ENCODE measurements around the gene PPARG. TPM values are rescaled to one million over a fixed set of nuclear protein-coding genes. Genes with fewer than 3 reads are reported as not detected.

Gene PPARG
- total and polyA plus RNA-seq, 10 of the 15 experiments (the other 5 are each of a cell fraction or from before 2014, with no cell fraction given) = 0.06 to 0.86 (median 0.12) TPM; not detected in 5

DNA sequence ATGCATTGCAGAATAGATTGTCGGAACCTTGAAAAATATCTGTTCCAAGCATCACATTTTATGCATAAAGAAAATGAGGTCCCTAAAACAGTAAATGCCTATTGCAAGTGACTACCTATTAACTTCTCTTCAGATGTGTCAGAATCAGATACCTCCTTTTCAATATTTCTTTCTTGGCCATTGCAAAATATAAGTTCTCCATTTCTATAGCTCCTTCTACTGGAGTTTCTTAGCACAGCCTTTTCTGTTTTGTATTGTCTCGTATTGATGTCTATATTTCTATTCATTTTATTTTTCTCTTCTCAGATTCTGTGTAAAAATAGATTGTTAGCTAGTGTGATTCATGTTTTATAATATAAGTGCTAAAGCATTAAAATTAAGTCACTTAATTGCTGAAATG lies 63.4 kb downstream of the PPARG start:
- RAD21 ChIA-PET (ENCODE audit: unreplicated experiment) = interaction anchor here (1.2 to 2.1 kb wide), 2 partner anchors 214 to 217 kb away, joined by 3 to 6 read pairs; no protein-coding TSS in a partner anchor
- SMC1A ChIA-PET (ENCODE audit: uncharacterized antibody, unreplicated experiment) = interaction anchor here (0.9 to 2.0 kb wide), 6 partner anchors 17 to 220 kb away, joined by 3 to 5 read pairs (median 3); no protein-coding TSS in a partner anchor
- FAIRE-seq (no peak), ATAC-seq (no peak), DNase-seq (ENCODE audit: low read depth, low spot score) (no peak)
- Histone ChIP-seq H3K9me3 (replicated peaks; ENCODE audit: control insufficient read depth, insufficient read depth, low read length) (no peaks in the 10 kb centered on the region), H2AFZ (ENCODE audit: control insufficient read depth, low read depth, low read length) (no peak overlapping the region), H3K27me3 (replicated peaks in 1 of 2; ENCODE audit: control insufficient read depth in 2 of 2, insufficient read depth in 2 of 2, low read length in 1 of 2) (peaks cover 0 to 2% of the 10 kb centered on the region in 2 experiments; a peak in 2 of 4 replicates), H3K4me1 (ENCODE audit: control insufficient read depth, insufficient read depth, low read length) (no peaks in the 10 kb centered on the region), H3K27ac (ENCODE audit: control insufficient read depth, insufficient read depth) (no peak overlapping the region), H3K36me3 (ENCODE audit: control insufficient read depth in 2 of 2, insufficient read depth in 2 of 2, low read length in 1 of 2) (no peaks in the 10 kb centered on the region), H3K9ac (ENCODE audit: control insufficient read depth, insufficient read depth, low read length) (no peak overlapping the region), H3K4me2 (ENCODE audit: control insufficient read depth, insufficient read depth) (no peak overlapping the region), H3K4me3 (no peak overlapping the region), H3K79me2 (ENCODE audit: control insufficient read depth, insufficient read depth, low read length) (no peaks in the 10 kb centered on the region), H4K20me1 (ENCODE audit: control insufficient read depth, insufficient read depth) (no peaks in the 10 kb centered on the region)
- intact Hi-C loops (cut with micrococcal nuclease; ENCODE audit: unreplicated experiment) = loop anchor here (5.0 kb wide), 1 partner anchor 215 kb away; no protein-coding TSS in a partner anchor
- WGBS (ENCODE audit: insufficient coverage, insufficient replicate concordance, low lambda C conversion rate, missing lambda C conversion rate) = 46% methylated on average over 2 of the region's 2 CpGs
- BruUV-seq (replicated peaks) = no TSS peak
- in situ Hi-C loops (cut with MboI) = no loop called here
- POLR2A ChIA-PET = interaction anchor here (0.6 kb wide), 1 partner anchor 1110 kb away, joined by 3 read pairs; no protein-coding TSS in a partner anchor
- CTCF ChIA-PET = interaction anchor here (0.7 to 2.3 kb wide), 3 partner anchors 157 to 216 kb away, joined by 3 to 13 read pairs (median 5); no protein-coding TSS in a partner anchor
- TF ChIP-seq, protein P1, sequence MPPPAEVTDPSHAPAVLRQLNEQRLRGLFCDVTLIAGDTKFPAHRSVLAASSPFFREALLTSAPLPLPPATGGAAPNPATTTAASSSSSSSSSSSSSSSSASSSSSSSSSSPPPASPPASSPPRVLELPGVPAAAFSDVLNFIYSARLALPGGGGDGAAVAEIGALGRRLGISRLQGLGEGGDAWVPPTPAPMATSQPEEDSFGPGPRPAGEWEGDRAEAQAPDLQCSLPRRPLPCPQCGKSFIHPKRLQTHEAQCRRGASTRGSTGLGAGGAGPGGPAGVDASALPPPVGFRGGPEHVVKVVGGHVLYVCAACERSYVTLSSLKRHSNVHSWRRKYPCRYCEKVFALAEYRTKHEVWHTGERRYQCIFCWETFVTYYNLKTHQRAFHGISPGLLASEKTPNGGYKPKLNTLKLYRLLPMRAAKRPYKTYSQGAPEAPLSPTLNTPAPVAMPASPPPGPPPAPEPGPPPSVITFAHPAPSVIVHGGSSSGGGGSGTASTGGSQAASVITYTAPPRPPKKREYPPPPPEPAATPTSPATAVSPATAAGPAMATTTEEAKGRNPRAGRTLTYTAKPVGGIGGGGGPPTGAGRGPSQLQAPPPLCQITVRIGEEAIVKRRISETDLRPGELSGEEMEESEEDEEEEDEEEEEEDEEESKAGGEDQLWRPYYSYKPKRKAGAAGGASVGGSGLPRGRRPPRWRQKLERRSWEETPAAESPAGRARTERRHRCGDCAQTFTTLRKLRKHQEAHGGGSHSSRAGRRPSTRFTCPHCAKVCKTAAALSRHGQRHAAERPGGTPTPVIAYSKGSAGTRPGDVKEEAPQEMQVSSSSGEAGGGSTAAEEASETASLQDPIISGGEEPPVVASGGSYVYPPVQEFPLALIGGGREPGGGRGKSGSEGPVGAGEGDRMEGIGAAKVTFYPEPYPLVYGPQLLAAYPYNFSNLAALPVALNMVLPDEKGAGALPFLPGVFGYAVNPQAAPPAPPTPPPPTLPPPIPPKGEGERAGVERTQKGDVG (CRISPR knock-in tag; IDR thresholded peaks at IDR 0.05) = no peak
- TF ChIP-seq, protein P2, sequence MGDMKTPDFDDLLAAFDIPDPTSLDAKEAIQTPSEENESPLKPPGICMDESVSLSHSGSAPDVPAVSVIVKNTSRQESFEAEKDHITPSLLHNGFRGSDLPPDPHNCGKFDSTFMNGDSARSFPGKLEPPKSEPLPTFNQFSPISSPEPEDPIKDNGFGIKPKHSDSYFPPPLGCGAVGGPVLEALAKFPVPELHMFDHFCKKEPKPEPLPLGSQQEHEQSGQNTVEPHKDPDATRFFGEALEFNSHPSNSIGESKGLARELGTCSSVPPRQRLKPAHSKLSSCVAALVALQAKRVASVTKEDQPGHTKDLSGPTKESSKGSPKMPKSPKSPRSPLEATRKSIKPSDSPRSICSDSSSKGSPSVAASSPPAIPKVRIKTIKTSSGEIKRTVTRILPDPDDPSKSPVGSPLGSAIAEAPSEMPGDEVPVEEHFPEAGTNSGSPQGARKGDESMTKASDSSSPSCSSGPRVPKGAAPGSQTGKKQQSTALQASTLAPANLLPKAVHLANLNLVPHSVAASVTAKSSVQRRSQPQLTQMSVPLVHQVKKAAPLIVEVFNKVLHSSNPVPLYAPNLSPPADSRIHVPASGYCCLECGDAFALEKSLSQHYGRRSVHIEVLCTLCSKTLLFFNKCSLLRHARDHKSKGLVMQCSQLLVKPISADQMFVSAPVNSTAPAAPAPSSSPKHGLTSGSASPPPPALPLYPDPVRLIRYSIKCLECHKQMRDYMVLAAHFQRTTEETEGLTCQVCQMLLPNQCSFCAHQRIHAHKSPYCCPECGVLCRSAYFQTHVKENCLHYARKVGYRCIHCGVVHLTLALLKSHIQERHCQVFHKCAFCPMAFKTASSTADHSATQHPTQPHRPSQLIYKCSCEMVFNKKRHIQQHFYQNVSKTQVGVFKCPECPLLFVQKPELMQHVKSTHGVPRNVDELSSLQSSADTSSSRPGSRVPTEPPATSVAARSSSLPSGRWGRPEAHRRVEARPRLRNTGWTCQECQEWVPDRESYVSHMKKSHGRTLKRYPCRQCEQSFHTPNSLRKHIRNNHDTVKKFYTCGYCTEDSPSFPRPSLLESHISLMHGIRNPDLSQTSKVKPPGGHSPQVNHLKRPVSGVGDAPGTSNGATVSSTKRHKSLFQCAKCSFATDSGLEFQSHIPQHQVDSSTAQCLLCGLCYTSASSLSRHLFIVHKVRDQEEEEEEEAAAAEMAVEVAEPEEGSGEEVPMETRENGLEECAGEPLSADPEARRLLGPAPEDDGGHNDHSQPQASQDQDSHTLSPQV (IDR thresholded peaks at IDR 0.05) = no peak
- TF ChIP-seq SUZ12 (IDR thresholded peaks at IDR 0.05; ENCODE audit: unreplicated experiment) (no peak), ZBED1 (IDR thresholded peaks at IDR 0.05; ENCODE audit: borderline replicate concordance) (no peak)
- TF ChIP-seq, protein P3, sequence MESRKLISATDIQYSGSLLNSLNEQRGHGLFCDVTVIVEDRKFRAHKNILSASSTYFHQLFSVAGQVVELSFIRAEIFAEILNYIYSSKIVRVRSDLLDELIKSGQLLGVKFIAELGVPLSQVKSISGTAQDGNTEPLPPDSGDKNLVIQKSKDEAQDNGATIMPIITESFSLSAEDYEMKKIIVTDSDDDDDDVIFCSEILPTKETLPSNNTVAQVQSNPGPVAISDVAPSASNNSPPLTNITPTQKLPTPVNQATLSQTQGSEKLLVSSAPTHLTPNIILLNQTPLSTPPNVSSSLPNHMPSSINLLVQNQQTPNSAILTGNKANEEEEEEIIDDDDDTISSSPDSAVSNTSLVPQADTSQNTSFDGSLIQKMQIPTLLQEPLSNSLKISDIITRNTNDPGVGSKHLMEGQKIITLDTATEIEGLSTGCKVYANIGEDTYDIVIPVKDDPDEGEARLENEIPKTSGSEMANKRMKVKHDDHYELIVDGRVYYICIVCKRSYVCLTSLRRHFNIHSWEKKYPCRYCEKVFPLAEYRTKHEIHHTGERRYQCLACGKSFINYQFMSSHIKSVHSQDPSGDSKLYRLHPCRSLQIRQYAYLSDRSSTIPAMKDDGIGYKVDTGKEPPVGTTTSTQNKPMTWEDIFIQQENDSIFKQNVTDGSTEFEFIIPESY (IDR thresholded peaks at IDR 0.05) = no peak
- TF ChIP-seq, protein P4, sequence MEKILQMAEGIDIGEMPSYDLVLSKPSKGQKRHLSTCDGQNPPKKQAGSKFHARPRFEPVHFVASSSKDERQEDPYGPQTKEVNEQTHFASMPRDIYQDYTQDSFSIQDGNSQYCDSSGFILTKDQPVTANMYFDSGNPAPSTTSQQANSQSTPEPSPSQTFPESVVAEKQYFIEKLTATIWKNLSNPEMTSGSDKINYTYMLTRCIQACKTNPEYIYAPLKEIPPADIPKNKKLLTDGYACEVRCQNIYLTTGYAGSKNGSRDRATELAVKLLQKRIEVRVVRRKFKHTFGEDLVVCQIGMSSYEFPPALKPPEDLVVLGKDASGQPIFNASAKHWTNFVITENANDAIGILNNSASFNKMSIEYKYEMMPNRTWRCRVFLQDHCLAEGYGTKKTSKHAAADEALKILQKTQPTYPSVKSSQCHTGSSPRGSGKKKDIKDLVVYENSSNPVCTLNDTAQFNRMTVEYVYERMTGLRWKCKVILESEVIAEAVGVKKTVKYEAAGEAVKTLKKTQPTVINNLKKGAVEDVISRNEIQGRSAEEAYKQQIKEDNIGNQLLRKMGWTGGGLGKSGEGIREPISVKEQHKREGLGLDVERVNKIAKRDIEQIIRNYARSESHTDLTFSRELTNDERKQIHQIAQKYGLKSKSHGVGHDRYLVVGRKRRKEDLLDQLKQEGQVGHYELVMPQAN (conservative IDR thresholded peaks at IDR 0.05) = no peak
